HepG2 (cell line): Measurements from ENCODE around the gene MRFAP1. TPM values are rescaled to one million over a fixed set of nuclear protein-coding genes. Genes with fewer than 3 reads are reported as not detected.
"Not testable (repeated sequence)": the region's sequence is repeated elsewhere in the genome, so short reads cannot be mapped to it uniquely, and the experiment has no call there.

Experiments
- ATAC-seq: fragments of 200-7000 bp; cut with Tn5 transposase; 3 replicates; pipeline ENCODE4 v1.9.1; 2020; ENCODE audit warnings: mild to moderate bottlenecking, moderate library complexity
- BruUV-seq: library from RNA; stranded (reverse); fragments of 400-500 nt; replicated peaks from 2 replicates; lab custom pipeline; 2021; lab: Mats Ljungman, UMichigan
- CTCF ChIA-PET: fragments of 300-600 bp; formaldehyde crosslinking; extraction: SDS; loops from one replicate; lab custom pipeline; 2021; ENCODE audit warnings: low total read pairs, inconsistent platforms, low intra/inter-chr PET ratio; lab: Yijun Ruan, JAX
- POLR2A ChIA-PET: fragments of 350-600 bp; sonication (Branson Sonifier 250); formaldehyde crosslinking; loops from one replicate; lab custom pipeline; 2020; ENCODE audit warnings: antibody characterized with exemption, inconsistent platforms; lab: Yijun Ruan, JAX
- DNase-seq: peaks from one replicate; pipeline ENCODE4 v3.0.0-alpha.2; 2015; ENCODE audit warnings: low spot score
- FAIRE-seq: peaks from 3 replicates; lab custom pipeline; 2011; peaks lifted over from hg19 to GRCh38; lab: Jason Lieb, UNC
- H2AFZ ChIP-seq: one replicate; pipeline ENCODE4 v1.6.1; 2011; ENCODE audit warnings: low read length, inconsistent platforms
- H3K27ac ChIP-seq: fragments of 300-600 bp; 3 replicates; pipeline ENCODE4 v1.8.0; 2011; ENCODE audit warnings: mixed run types, mild to moderate bottlenecking, mixed read lengths, low read length, inconsistent platforms; ENCODE audit not compliant: insufficient read depth; ENCODE audit errors: extremely low read length
- H3K27me3 ChIP-seq, 2 experiments: fragments of 200-600 bp in 1 of 2; 2 replicates in 1 of 2; 3 replicates in 1 of 2; pipeline versions ENCODE4 v1.6.0 to v1.8.0; 2011; ENCODE audit warnings: low read length in 2 of 2, mild to moderate bottlenecking in 2 of 2, moderate library complexity in 2 of 2, inconsistent platforms in 1 of 2; ENCODE audit not compliant: insufficient read depth in 2 of 2, control insufficient read depth in 1 of 2
- H3K36me3 ChIP-seq, 2 experiments: fragments of 200-600 bp in 1 of 2; replicated peaks in 1 of 2; 2 replicates in 1 of 2; 3 replicates in 1 of 2; pipeline versions ENCODE4 v1.5.1 to v1.8.0; 2011; ENCODE audit warnings: low read length in 2 of 2, inconsistent platforms in 1 of 2; ENCODE audit not compliant: insufficient read depth in 2 of 2, control insufficient read depth in 1 of 2
- H3K4me1 ChIP-seq: 2 replicates; pipeline ENCODE4 v1.5.1; 2012; ENCODE audit warnings: low read length, inconsistent platforms; ENCODE audit not compliant: insufficient read depth
- H3K4me2 ChIP-seq: 2 replicates; pipeline ENCODE4 v1.6.0; 2011; ENCODE audit warnings: low read depth, low read length, inconsistent platforms
- H3K4me3 ChIP-seq, 3 experiments: fragments of 200-600 bp in 1 of 3; sonication (generic), shearing (Covaris generic) in 1 of 3; replicated peaks in 1 of 3; 2 replicates each; pipeline ENCODE4 v1.5.1; 2011 to 2016; ENCODE audit warnings: low read length in 3 of 3, inconsistent platforms in 2 of 3, low read depth in 2 of 3, mild to moderate bottlenecking in 2 of 3, control low read depth in 1 of 3, mixed read lengths in 1 of 3; ENCODE audit not compliant: insufficient read depth in 1 of 3
- H3K79me2 ChIP-seq: one replicate; pipeline ENCODE4 v1.6.1; 2011; ENCODE audit warnings: low read length, inconsistent platforms; ENCODE audit not compliant: insufficient read depth
- H3K9ac ChIP-seq: 2 replicates; pipeline ENCODE4 v1.6.0; 2011; ENCODE audit warnings: mild to moderate bottlenecking, low read depth, low read length, inconsistent platforms; ENCODE audit not compliant: insufficient read depth
- H3K9me3 ChIP-seq: 2 replicates; pipeline ENCODE4 v1.5.1; 2012; ENCODE audit warnings: mild to moderate bottlenecking, low read length
- H4K20me1 ChIP-seq: 2 replicates; pipeline ENCODE4 v1.6.0; 2011; ENCODE audit warnings: inconsistent platforms, mild to moderate bottlenecking, low read length, moderate library complexity; ENCODE audit not compliant: insufficient read depth
- ATRX ChIP-seq: sonication (generic); formaldehyde crosslinking; IDR thresholded peaks from 2 replicates; pipeline ENCODE4 v1.4.0; 2020; ENCODE audit warnings: missing genetic modification reagents, borderline replicate concordance
- GATAD1 ChIP-seq: IDR thresholded peaks from 2 replicates; pipeline ENCODE4 v1.6.1; 2016; ENCODE audit warnings: missing genetic modification reagents, missing compliant biosample characterization
- MIER3 ChIP-seq: IDR thresholded peaks from 2 replicates; pipeline ENCODE4 v1.6.1; 2016; ENCODE audit warnings: missing compliant biosample characterization, borderline replicate concordance
- SP5 ChIP-seq: IDR thresholded peaks from 2 replicates; pipeline ENCODE4 v1.6.1; 2016; ENCODE audit warnings: low read depth, borderline replicate concordance
- STAG1 ChIP-seq: sonication (generic); formaldehyde crosslinking; IDR thresholded peaks from 2 replicates; pipeline ENCODE4 v1.4.0; 2020; ENCODE audit warnings: missing genetic modification reagents
- TBX2 ChIP-seq: sonication (generic); formaldehyde crosslinking; IDR thresholded peaks from 2 replicates; pipeline ENCODE4 v1.5.0; 2020; ENCODE audit warnings: missing genetic modification reagents, mild to moderate bottlenecking, borderline replicate concordance
- TOPORS ChIP-seq: sonication (generic); formaldehyde crosslinking; IDR thresholded peaks from 2 replicates; pipeline ENCODE4 v1.8.0; 2023; ENCODE audit warnings: mild to moderate bottlenecking, missing genetic modification reagents
- ZNF33A ChIP-seq: sonication (generic); formaldehyde crosslinking; IDR thresholded peaks from 2 replicates; pipeline ENCODE4 v1.5.1; 2020; ENCODE audit warnings: missing genetic modification reagents, mild to moderate bottlenecking, moderate library complexity, borderline replicate concordance
- WGBS: methylation state at CpG from one replicate; pipeline ENCODE4 v1.1.6; 2017; ENCODE audit warnings: low lambda C conversion rate; 5-methylcytosine and 5-hydroxymethylcytosine counted together
- in situ Hi-C: cut with HindIII; loops from 2 replicates; pipeline ENCODE4 v1.10.0; 2017; ENCODE audit warnings: low pct_unique_long_range_greater_than_20kb; ENCODE audit not compliant: extremely low pct_ligation_motif_present
- intact Hi-C: fragments of 100-400 bp; cut with micrococcal nuclease; formaldehyde crosslinking; loops from one replicate; pipeline ENCODE4 v1.10.0; 2022; ENCODE audit not compliant: unreplicated experiment
- polyA plus RNA-seq, 8 experiments: library from polyadenylated mRNA; depleted of rRNA in 3 of 8; stranded (reverse) in 7 of 8; unstranded in 1 of 8; fragments of >200 nt; fragmentation: Illumina TruSeq in 4 of 8; extraction: Trizol in 4 of 8; gene quantifications; 2 replicates each; pipeline versions ENCODE4 v1.2.1 to v1.2.3, GENCODE V29; 2011 to 2016; ENCODE audit warnings: low read depth in 4 of 8, missing spikeins in 1 of 8, mixed read lengths in 1 of 8; ENCODE audit not compliant: insufficient read depth in 1 of 8
- total RNA-seq, 5 experiments: library from RNA; depleted of rRNA; stranded (reverse); fragments of >200 nt; fragmentation: Illumina TruSeq; extraction: Trizol; gene quantifications; 2 replicates each; pipeline ENCODE4 v1.2.3, GENCODE V29; 2016; ENCODE audit warnings: low read depth in 1 of 5

The MRFAP1 gene
- total and polyA plus RNA-seq, 2 of the 13 experiments (the other 11 are each of a cell fraction or from before 2014, with no cell fraction given), result 112 to 158 TPM

DNA sequence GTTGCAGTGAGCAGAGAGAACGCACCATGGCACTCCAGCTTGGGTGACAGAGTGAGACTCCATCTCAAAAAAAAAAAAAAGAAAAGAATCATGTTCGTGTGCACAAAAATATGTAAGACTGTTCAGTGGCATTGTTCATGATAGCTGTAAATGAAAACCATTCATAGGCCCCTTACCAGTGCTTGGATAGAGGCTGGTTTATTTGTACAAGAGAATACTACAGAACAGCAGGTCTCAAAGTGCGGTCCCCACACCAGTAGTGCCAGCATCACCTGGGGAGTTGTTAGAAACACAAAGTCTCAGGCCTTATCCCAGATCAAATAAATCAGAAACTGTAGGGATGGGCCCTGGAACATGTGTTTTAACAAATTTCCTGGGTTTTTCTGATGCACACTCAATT lies 12.7 kb upstream of the MRFAP1 start:
- Histone ChIP-seq H4K20me1 (no peaks in the 10 kb centered on the region), H2AFZ (no peak overlapping the region), H3K27me3 (no peaks in the 10 kb centered on the region), H3K4me2 (no peak overlapping the region), H3K79me2 (no peaks in the 10 kb centered on the region), H3K36me3 (no peaks in the 10 kb centered on the region), H3K4me1 (peaks cover 34% of the 10 kb centered on the region), H3K9me3 (no peaks in the 10 kb centered on the region)
- intact Hi-C loops (loop anchor here (10.0 kb wide), 1 partner anchor 57 kb away; no protein-coding TSS in a partner anchor), in situ Hi-C loops (no loop called here)
- DNase-seq (peak; percentile 61), ATAC-seq (peak; percentile 93), FAIRE-seq (no peak)
- CTCF ChIA-PET, result no interaction called here
- TF ChIP-seq STAG1 (no peak), ZNF33A (CRISPR knock-in tag) (no peak), ATRX (CRISPR knock-in tag) (no peak), TBX2 (CRISPR knock-in tag) (no peak), TOPORS (CRISPR knock-in tag) (no peak), SP5 (CRISPR knock-in tag) (no peak), GATAD1 (CRISPR knock-in tag) (no peak), MIER3 (CRISPR knock-in tag) (no peak)
- TF ChIP-seq, all 625 proteins: peak for 0
- Histone ChIP-seq H3K9ac (no peak overlapping the region), H3K4me3 (no peak overlapping the region), H3K27ac (no peak overlapping the region)
- WGBS, result 20% methylated on average over 3 of the region's 3 CpGs
- POLR2A ChIA-PET, result no interaction called here
- BruUV-seq, result no TSS peak

DNA sequence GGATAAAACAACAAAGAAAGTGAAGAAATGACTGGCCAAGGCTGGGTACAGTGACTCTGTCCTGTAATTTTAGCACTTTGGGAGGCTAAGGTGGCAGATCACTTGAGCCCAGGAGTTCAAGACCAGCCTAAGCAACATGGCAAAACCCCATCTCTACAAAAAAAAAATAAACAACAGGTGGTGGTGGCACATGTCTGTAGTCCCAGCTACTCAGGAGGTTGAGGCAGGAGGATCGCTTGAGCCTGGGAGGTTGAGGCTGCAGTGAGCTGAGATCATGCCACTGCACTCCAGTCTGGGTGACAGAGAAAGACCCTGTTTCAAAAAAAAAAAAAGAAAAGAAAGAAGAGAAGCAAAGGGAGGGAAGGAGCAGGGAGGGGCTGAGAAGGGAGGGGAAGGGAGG lies 12.0 kb upstream of the MRFAP1 start:
- ATAC-seq, CTCF ChIA-PET, H3K27me3 ChIP-seq, in situ Hi-C loops, H3K9ac ChIP-seq, BruUV-seq, H2AFZ ChIP-seq, H3K4me2 ChIP-seq, H4K20me1 ChIP-seq, H3K79me2 ChIP-seq, H3K4me3 ChIP-seq, H3K36me3 ChIP-seq, FAIRE-seq, POLR2A ChIA-PET, DNase-seq, H3K27ac ChIP-seq, H3K9me3 ChIP-seq: not testable (repeated sequence)
- intact Hi-C loops, result loop anchor here (10.0 kb wide), 1 partner anchor 56 kb away; no protein-coding TSS in a partner anchor
- H3K4me1 ChIP-seq, result peaks cover 41% of the 10 kb centered on the region
- WGBS, result 96% methylated on average over 1 of the region's 1 CpG
